C4-2B (cell line): ENCODE measurements around the gene SNX13.

Source experiments
- H3K27ac ChIP-seq: fragments of 450-650 bp; 2 replicates; pipeline ENCODE4 v1.5.1; 2017
- ZFX ChIP-seq: fragments of 450-650 bp; IDR thresholded peaks from 2 replicates; pipeline ENCODE4 v1.6.1; 2017
- TF ChIP-seq, protein P1 (sequence below): fragments of 450-650 bp; conservative IDR thresholded peaks from 2 replicates; pipeline ENCODE4 v1.5.1; 2017; ENCODE audit warnings: mild to moderate bottlenecking

SNX13 gene

DNA sequence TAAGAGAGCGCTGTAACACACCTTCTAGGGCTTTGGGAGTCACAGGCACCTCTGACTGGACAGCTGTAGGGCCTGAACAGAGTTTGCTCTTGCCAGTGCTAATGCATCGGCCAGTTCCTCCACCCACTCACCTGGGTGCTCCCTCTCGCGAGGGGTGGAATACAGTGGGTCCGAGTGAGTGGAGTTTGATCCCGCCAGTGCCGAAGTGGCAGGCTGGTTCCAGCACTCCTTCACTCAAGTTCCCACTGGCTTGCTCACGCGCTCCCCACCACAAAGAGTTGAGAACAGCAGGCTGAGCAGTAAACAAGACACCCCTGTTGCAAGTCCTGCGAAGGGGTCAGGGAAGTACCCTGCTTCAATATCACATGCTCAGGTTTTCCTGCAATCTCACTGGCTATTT is 91.8 kb downstream of the SNX13 start:
- TF ChIP-seq, protein P1, sequence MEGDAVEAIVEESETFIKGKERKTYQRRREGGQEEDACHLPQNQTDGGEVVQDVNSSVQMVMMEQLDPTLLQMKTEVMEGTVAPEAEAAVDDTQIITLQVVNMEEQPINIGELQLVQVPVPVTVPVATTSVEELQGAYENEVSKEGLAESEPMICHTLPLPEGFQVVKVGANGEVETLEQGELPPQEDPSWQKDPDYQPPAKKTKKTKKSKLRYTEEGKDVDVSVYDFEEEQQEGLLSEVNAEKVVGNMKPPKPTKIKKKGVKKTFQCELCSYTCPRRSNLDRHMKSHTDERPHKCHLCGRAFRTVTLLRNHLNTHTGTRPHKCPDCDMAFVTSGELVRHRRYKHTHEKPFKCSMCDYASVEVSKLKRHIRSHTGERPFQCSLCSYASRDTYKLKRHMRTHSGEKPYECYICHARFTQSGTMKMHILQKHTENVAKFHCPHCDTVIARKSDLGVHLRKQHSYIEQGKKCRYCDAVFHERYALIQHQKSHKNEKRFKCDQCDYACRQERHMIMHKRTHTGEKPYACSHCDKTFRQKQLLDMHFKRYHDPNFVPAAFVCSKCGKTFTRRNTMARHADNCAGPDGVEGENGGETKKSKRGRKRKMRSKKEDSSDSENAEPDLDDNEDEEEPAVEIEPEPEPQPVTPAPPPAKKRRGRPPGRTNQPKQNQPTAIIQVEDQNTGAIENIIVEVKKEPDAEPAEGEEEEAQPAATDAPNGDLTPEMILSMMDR: no peak
- no peak for TF ChIP-seq ZFX
- H3K27ac ChIP-seq: no peak overlapping the region

DNA sequence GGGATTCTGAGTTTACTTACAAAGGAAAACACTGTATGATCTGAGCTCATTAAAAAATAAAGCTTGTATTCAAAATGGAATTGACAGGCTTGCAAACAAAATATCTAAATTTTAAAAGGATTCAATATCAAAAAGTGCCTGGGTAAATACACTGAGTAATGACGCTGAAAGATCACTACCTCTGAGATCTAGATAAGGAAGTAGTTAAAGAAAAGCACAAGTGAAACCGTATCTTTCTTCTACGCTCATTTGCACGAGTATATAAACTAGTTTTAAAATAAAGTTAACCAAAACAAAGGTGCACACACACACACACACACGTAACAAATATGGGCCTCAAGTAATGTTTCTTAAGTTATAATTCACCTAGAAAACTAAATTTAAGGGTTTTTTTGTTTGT is 93.4 kb downstream of the SNX13 start:
- TF ChIP-seq, protein P1: no peak
- TF ChIP-seq ZFX: no peak
- no peak overlapping the region for H3K27ac ChIP-seq

DNA sequence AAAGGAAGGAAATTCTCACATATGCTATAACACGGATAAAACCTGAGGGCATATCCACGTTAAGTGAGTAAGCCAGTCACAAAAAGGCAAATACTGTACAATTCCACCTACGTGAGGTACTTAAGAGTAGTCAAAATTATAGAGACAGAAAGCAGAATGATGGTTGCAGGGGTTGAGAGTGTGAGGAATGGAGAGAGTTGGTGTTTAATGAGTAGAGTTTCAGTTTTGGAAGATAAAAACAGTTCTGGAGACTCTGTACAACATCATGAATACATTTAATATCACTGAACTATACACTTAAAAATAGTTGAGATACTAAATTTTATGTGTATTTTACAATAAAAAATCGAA is 95.1 kb downstream of the SNX13 start:
- H3K27ac ChIP-seq: no peak overlapping the region
- no peak for TF ChIP-seq ZFX
- TF ChIP-seq, protein P1: no peak

DNA sequence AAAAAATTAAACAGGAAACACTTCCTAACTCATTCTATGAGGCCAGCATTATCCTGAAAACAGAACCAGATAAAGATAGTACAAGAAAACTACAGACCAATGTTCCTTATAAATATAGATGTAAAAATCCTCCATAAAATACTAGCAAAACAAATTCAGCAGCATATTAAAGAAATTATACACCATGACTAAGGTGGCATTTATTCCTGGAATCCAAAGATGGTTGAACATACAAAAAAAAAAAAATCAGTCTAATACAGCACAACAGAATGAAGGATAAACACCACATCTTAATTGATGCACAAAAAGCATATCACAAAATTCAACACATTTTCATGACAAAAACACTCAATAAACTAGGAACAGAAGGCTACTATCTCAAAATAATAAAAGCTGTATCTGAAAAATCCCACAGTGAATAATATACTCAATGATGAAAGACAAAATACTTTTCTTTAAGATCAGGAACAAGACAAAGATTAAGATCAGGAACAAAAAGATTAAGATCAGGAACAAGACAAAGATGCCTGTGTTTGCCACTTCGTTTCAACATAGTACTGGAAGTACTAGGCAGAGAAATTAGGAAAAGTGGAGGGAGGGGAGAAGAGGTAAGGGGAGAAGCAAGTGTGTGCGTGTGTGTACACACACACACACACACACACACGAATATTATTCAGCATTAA is 95.6 kb downstream of the SNX13 start:
- no peak overlapping the region for H3K27ac ChIP-seq
- no peak for TF ChIP-seq ZFX
- TF ChIP-seq, protein P1: no peak

DNA sequence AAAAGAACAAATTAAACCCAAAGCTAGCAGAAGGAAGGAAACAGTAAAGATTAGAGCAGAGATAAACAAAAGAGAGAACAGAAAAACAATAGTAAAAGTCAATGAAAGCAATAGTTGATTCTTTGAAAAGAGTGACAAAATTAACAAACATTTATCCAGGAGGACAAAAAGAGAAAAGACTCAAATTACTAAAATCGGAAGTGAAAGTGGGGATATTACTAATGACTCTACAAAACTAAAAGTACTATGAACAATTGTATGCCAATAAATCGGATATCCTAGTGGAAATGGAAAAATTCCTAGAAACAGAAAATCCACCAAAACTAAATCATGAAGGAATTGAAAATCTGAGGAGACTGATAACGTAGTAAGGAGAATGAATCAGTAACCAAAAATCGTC is 96.3 kb downstream of the SNX13 start:
- TF ChIP-seq, protein P1: no peak
- TF ChIP-seq ZFX: no peak
- no peak overlapping the region for H3K27ac ChIP-seq

DNA sequence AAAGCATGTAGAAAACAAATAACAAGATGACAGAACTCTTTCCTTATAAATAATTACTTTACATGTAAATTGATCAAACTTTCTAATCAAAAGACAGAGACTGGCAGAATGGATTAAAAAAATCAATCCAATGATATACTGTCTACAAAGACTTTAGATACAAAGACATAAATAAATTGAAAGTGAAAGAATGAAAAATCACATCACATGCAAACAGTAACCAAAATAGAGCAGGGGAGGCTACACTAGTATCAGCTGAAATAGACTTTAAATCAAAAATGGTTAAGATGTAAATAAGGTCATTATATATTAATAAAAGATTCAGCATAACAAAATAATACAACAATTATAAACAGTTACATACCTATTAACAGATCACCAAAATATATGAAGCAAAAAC is 97.3 kb downstream of the SNX13 start:
- H3K27ac ChIP-seq: no peak overlapping the region
- TF ChIP-seq, protein P1: no peak
- TF ChIP-seq ZFX: no peak

DNA sequence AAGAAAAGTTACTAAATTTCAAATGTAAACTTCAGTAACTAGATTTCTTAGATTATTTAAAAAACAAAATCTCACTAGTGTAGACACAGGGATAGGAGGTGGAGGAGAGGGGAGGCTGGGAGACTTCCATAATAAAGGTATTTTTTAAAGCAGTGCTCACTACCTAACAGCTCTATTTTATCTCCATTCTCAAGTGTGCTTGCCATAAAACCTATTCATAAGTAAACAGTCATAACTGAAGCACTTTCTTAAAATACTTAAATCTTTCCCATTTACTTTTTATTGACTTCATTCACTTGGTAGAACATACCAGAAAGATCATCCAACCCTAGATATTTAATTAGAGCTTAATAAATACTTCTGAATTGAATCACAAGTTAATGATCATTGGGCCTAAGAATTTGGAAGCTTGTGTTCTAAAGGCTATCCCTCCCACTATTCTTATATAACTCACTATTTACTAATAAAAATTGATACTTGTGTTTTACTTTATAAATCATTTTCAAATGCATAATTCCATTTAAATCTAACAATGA is 107.4 kb downstream of the SNX13 start:
- no peak overlapping the region for H3K27ac ChIP-seq
- TF ChIP-seq, protein P1: no peak
- TF ChIP-seq ZFX: no peak
